Glutamatergic neuron (in vitro differentiated cells): ENCODE measurements around the gene KCNK2. TPM values are rescaled to one million over a fixed set of nuclear protein-coding genes. Genes with fewer than 3 reads are reported as not detected.

Experiments
- DNase-seq: peaks from one replicate; pipeline ENCODE4 v3.0.0; 2022
- H3K27ac Mint-ChIP-seq: one replicate; pipeline ENCODE4 v1.8.0; 2020; ENCODE audit warnings: mild to moderate bottlenecking, mixed read lengths, inconsistent platforms; ENCODE audit not compliant: unreplicated experiment
- H3K27me3 Mint-ChIP-seq: one replicate; pipeline ENCODE4 v1.8.0; 2020; ENCODE audit warnings: mild to moderate bottlenecking, moderate library complexity, mixed read lengths, inconsistent platforms; ENCODE audit not compliant: unreplicated experiment
- H3K36me3 Mint-ChIP-seq: one replicate; pipeline ENCODE4 v1.8.0; 2020; ENCODE audit warnings: mild to moderate bottlenecking, mixed read lengths, inconsistent platforms; ENCODE audit not compliant: unreplicated experiment
- H3K4me1 Mint-ChIP-seq: one replicate; pipeline ENCODE4 v1.8.0; 2020; ENCODE audit warnings: mild to moderate bottlenecking, low read depth, mixed read lengths, inconsistent platforms; ENCODE audit not compliant: unreplicated experiment
- H3K4me3 Mint-ChIP-seq: one replicate; pipeline ENCODE4 v1.8.0; 2020; ENCODE audit warnings: mild to moderate bottlenecking, mixed read lengths, inconsistent platforms; ENCODE audit not compliant: unreplicated experiment
- H3K9me3 Mint-ChIP-seq: one replicate; pipeline ENCODE4 v1.8.0; 2020; ENCODE audit warnings: mild to moderate bottlenecking, moderate library complexity, mixed read lengths, inconsistent platforms; ENCODE audit not compliant: unreplicated experiment
- total RNA-seq: library from RNA; stranded (reverse); fragmentation: NEBNext Ultra II Directional; extraction: Animal tissue kit (Norgen Biotek cat#: 25700); gene quantifications from one replicate; pipeline ENCODE4 v1.2.1, GENCODE V29; 2021; ENCODE audit not compliant: unreplicated experiment
- TF ChIP-seq, protein P1 (sequence below): fragments of 200-600 bp; sonication (generic); IDR thresholded peaks from one replicate; pipeline ENCODE4 v1.5.0; 2021; ENCODE audit not compliant: partially characterized antibody, unreplicated experiment

Gene KCNK2
- total RNA-seq, 1 donor from 2014 or later: not detected

DNA sequence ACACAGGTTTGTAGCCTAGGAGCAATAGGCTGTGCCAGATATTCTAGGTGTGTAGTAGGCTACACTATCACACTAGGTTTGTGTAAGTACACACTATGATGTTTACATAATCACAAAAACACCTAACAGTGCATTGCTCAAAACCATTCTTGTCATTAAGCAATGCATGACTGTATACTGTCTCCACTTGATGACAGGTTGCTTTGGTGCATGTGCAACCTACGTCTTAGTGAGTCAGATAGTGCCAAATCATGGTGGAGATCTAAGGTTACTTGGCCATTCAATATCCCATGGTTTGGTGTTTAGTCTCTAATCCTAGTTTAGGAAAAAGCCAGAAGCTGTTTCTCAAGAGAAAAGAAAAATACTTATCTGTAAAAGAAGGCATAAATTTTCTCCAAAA is 181.1 kb downstream of the KCNK2 start:
- H3K4me1 Mint-ChIP-seq: no peaks in the 10 kb centered on the region
- no peak overlapping the region for H3K27ac Mint-ChIP-seq
- TF ChIP-seq, protein P1, sequence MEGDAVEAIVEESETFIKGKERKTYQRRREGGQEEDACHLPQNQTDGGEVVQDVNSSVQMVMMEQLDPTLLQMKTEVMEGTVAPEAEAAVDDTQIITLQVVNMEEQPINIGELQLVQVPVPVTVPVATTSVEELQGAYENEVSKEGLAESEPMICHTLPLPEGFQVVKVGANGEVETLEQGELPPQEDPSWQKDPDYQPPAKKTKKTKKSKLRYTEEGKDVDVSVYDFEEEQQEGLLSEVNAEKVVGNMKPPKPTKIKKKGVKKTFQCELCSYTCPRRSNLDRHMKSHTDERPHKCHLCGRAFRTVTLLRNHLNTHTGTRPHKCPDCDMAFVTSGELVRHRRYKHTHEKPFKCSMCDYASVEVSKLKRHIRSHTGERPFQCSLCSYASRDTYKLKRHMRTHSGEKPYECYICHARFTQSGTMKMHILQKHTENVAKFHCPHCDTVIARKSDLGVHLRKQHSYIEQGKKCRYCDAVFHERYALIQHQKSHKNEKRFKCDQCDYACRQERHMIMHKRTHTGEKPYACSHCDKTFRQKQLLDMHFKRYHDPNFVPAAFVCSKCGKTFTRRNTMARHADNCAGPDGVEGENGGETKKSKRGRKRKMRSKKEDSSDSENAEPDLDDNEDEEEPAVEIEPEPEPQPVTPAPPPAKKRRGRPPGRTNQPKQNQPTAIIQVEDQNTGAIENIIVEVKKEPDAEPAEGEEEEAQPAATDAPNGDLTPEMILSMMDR: no peak
- H3K27me3 Mint-ChIP-seq: peaks cover 5% of the 10 kb centered on the region
- H3K36me3 Mint-ChIP-seq: no peaks in the 10 kb centered on the region
- DNase-seq: no peak
- no peak overlapping the region for H3K4me3 Mint-ChIP-seq
- no peaks in the 10 kb centered on the region for H3K9me3 Mint-ChIP-seq

DNA sequence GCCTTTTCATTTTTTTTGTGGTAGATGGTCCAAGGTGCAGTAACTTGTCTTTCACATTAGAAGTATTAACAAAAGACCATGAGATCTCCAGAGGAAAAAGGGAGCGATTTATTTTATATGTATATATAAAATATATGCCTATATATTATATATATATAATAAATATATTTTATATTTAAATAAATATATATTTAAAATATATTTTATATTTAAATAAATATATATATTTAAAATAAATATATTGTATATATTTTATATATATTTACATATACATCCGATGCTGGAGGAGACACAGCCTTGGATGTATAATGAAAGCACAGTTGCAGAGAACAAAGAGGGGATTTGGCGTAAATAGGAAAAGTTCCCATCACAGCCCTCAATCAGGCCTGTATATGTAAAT is 182.1 kb downstream of the KCNK2 start:
- Mint-ChIP-seq H3K27me3 (peaks cover 5% of the 10 kb centered on the region), H3K4me1 (no peaks in the 10 kb centered on the region), H3K27ac (no peak overlapping the region), H3K36me3 (no peaks in the 10 kb centered on the region), H3K9me3 (no peaks in the 10 kb centered on the region), H3K4me3 (no peak overlapping the region)
- no peak for DNase-seq
- TF ChIP-seq, protein P1: no peak

DNA sequence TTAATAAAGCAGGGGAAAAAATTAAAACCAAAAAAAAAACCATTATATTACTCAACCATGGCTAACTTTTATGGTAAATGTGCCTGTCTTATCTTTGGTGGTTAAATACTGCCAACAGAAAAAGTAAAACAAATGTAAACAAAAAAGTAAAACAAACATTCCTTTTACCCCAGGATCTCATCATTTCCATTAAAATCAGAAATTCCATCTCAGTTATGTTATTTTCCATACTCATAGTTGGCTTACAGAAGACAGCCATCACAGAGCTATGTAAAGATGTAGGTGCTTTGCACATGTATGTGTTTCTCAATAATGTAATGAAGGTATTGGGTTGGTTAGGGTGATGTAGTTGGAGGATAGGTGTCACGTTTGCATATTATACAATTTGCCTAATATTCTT is 185.0 kb downstream of the KCNK2 start:
- Mint-ChIP-seq H3K36me3 (no peaks in the 10 kb centered on the region), H3K9me3 (peaks cover 2% of the 10 kb centered on the region)
- TF ChIP-seq, protein P1: no peak

DNA sequence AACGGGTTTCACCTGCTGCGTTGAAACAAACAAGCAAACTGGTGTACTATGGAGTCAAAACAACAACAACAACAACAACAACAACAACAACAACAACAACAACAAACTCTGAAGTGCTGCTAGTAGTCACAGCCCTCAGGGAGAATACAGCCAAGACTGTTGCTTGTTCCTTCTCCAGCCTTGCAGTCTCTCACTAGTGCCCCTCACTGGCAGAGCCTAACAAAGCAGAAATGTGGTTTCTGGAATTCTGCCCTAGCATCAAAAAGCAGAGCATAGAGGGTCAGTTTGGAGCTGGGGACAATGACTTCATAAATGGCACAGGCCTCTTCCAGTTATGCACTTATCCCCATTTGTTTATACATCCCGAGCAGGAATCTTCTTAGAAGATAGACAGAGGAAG is 187.4 kb downstream of the KCNK2 start:
- Mint-ChIP-seq H3K9me3 (peaks cover 2% of the 10 kb centered on the region), H3K36me3 (no peaks in the 10 kb centered on the region), H3K4me3 (no peak overlapping the region), H3K4me1 (no peaks in the 10 kb centered on the region), H3K27ac (no peak overlapping the region), H3K27me3 (peaks cover 4% of the 10 kb centered on the region)
- no peak for DNase-seq
- TF ChIP-seq, protein P1: no peak

More for the DNA sequence above, 185.0 kb downstream of the KCNK2 start:
- Mint-ChIP-seq H3K4me1 (no peaks in the 10 kb centered on the region), H3K27ac (no peak overlapping the region), H3K4me3 (no peak overlapping the region), H3K27me3 (peaks cover 8% of the 10 kb centered on the region)
- DNase-seq: no peak

DNA sequence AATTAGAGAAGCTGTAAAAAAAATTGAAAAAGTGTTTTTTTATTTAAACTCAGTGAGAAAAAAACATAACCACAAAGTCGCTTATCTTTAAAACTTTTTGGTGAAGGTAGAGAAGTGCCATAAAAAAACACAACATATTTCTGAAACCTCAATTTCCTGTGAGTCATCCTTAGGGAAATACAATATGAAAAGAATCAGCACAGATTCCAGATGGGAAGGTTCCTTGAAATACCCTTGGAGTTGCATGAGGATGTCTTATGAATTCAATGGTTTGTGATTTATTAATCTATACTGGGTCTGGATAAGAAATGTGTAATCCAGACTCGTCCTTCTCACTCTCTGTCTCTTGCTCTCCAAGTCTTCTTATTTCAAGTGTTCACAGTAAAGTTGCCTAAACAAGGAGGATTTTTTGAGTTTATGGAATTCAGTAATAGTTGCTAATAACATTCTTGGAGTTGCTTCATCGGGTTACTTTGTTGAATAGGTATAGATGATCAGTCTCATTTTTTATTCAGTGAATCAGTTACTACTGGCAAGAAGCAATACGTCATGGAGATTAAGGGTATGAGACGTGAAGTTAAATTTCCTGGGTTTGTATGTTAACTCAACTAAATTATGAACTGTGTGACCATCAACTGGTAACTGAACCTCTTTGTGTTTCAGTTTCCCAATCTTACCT is 191.4 kb downstream of the KCNK2 start:
- H3K9me3 Mint-ChIP-seq: peaks cover 2% of the 10 kb centered on the region
- TF ChIP-seq, protein P1: no peak
- no peaks in the 10 kb centered on the region for H3K4me1 Mint-ChIP-seq
- H3K4me3 Mint-ChIP-seq: no peak overlapping the region
- H3K36me3 Mint-ChIP-seq: no peaks in the 10 kb centered on the region
- DNase-seq: no peak
- H3K27me3 Mint-ChIP-seq: peaks cover 4% of the 10 kb centered on the region
- no peak overlapping the region for H3K27ac Mint-ChIP-seq
